A673 (cell line): ENCODE results near the gene PRKX. TPM values are rescaled to one million over a fixed set of nuclear protein-coding genes. Genes with fewer than 3 reads are reported as not detected.
"Not testable (repeated sequence)": the region's sequence is repeated elsewhere in the genome, so short reads cannot be mapped to it uniquely, and the experiment has no call there.

Experiments used
- BruUV-seq: library from RNA; stranded (reverse); fragments of 400-500 nt; replicated peaks from 2 replicates; lab custom pipeline; 2021; lab: Mats Ljungman, UMichigan
- CTCF ChIA-PET: fragments of 300-600 bp; sonication (Branson Sonifier 250); formaldehyde crosslinking; loops from one replicate; lab custom pipeline; 2022; ENCODE audit warnings: antibody characterized with exemption; lab: Charles Lee
- POLR2A ChIA-PET: fragments of 300-600 bp; sonication (Branson Sonifier 250); formaldehyde crosslinking; loops from one replicate; lab custom pipeline; 2022; ENCODE audit warnings: antibody characterized with exemption; ENCODE audit not compliant: low non-redundant PET; lab: Charles Lee
- DNase-seq: peaks from one replicate; pipeline ENCODE4 v3.0.0-alpha.2; 2015; ENCODE audit warnings: low spot score
- H3K27ac ChIP-seq: fragments of 200-600 bp; sonication (generic); 2 replicates; pipeline ENCODE4 v1.5.1; 2016; ENCODE audit warnings: mixed run types, low read depth, mild to moderate bottlenecking, mixed read lengths, antibody characterized with exemption, low read length; ENCODE audit not compliant: poor library complexity, severe bottlenecking
- H3K27me3 ChIP-seq: fragments of 200-600 bp; sonication (generic); replicated peaks from 2 replicates; pipeline ENCODE4 v1.6.1; 2017; ENCODE audit warnings: mixed run types, low read depth, mild to moderate bottlenecking, mixed read lengths, antibody characterized with exemption, low read length; ENCODE audit not compliant: insufficient read depth, poor library complexity
- H3K36me3 ChIP-seq: fragments of 200-600 bp; sonication (generic); 2 replicates; pipeline ENCODE4 v1.6.1; 2016; ENCODE audit warnings: mixed run types, mild to moderate bottlenecking, mixed read lengths, antibody characterized with exemption, low read length; ENCODE audit not compliant: insufficient read depth, poor library complexity, severe bottlenecking
- H3K4me1 ChIP-seq: fragments of 200-600 bp; sonication (generic); 2 replicates; pipeline ENCODE4 v1.6.1; 2017; ENCODE audit warnings: mixed run types, mild to moderate bottlenecking, mixed read lengths, antibody characterized with exemption, low read length; ENCODE audit not compliant: insufficient read depth, poor library complexity, severe bottlenecking
- H3K4me3 ChIP-seq: fragments of 200-600 bp; sonication (generic); 2 replicates; pipeline ENCODE4 v1.5.1; 2016; ENCODE audit warnings: low read depth, mixed run types, mild to moderate bottlenecking, mixed read lengths, low read length; ENCODE audit not compliant: poor library complexity, severe bottlenecking
- H3K9me3 ChIP-seq: fragments of 200-600 bp; sonication (generic); 2 replicates; pipeline ENCODE4 v1.6.1; 2016; ENCODE audit warnings: mixed run types, low read depth, mild to moderate bottlenecking, mixed read lengths, antibody characterized with exemption, low read length; ENCODE audit not compliant: poor library complexity, severe bottlenecking
- CTCF ChIP-seq: fragments of 300-800, 200-600 bp; sonication (generic); conservative IDR thresholded peaks from 2 replicates; pipeline ENCODE4 v1.5.1; 2017; ENCODE audit warnings: low read depth, mild to moderate bottlenecking, antibody characterized with exemption, low read length, moderate library complexity, mixed read lengths
- EZH2 ChIP-seq: fragments of 200-600 bp; sonication (generic); IDR thresholded peaks from 2 replicates; pipeline ENCODE4 v1.6.1; 2017; ENCODE audit warnings: borderline replicate concordance, low read depth, mild to moderate bottlenecking, mixed read lengths, antibody characterized with exemption, low read length; ENCODE audit not compliant: poor library complexity, severe bottlenecking
- intact Hi-C: fragments of 100-400 bp; cut with micrococcal nuclease; formaldehyde crosslinking; loops from one replicate; pipeline ENCODE4 v1.10.0; 2022; ENCODE audit not compliant: unreplicated experiment
- total RNA-seq: library from RNA; stranded (reverse); gene quantifications from 2 replicates; pipeline ENCODE4 v1.2.3, GENCODE V29; 2021

The PRKX gene
- total RNA-seq, 1 experiment from 2014 or later = 42.6 TPM

GRCh38 chrX:3717742-3718420, 4.4 kb upstream of the PRKX start:
- POLR2A ChIA-PET = no interaction called here
- Histone ChIP-seq H3K36me3 (no peaks in the 10 kb centered on the region), H3K4me3 (no peak overlapping the region), H3K4me1 (no peaks in the 10 kb centered on the region), H3K27ac (no peak overlapping the region), H3K9me3 (no peaks in the 10 kb centered on the region), H3K27me3 (no peaks in the 10 kb centered on the region)
- BruUV-seq = no TSS peak
- DNase-seq = no peak
- TF ChIP-seq EZH2 (no peak), CTCF (no peak)
- intact Hi-C loops = no loop called here
- CTCF ChIA-PET = no interaction called here

GRCh38 chrX:3715921-3716320, 2.5 kb upstream of the PRKX start:
- Histone ChIP-seq H3K27me3 (no peaks in the 10 kb centered on the region), H3K9me3 (no peaks in the 10 kb centered on the region), H3K36me3 (no peaks in the 10 kb centered on the region), H3K27ac (no peak overlapping the region), H3K4me3 (no peak overlapping the region), H3K4me1 (no peaks in the 10 kb centered on the region)
- intact Hi-C loops = no loop called here
- no peak for DNase-seq
- ChIA-PET CTCF (no interaction called here), POLR2A (no interaction called here)
- TF ChIP-seq EZH2 = no peak
- no peak for TF ChIP-seq CTCF
- BruUV-seq = no TSS peak

- H3K9me3 ChIP-seq, CTCF ChIA-PET, H3K27ac ChIP-seq, H3K36me3 ChIP-seq, BruUV-seq, H3K4me3 ChIP-seq, H3K27me3 ChIP-seq, POLR2A ChIA-PET, H3K4me1 ChIP-seq, DNase-seq, intact Hi-C loops: not testable (repeated sequence)
Observed at GRCh38 chrX:3714706-3715479, 1.4 kb upstream of the PRKX start.
